GM12875 (cell line): ENCODE results near the gene DBNDD1.
"Not testable (repeated sequence)": the region's sequence is repeated elsewhere in the genome, so short reads cannot be mapped to it uniquely, and the experiment has no call there.

Experiments used
- H3K4me3 ChIP-seq: one replicate; pipeline ENCODE4 v1.5.1; 2011; ENCODE audit warnings: low read depth, low read length, control low read depth
- TF ChIP-seq, protein P1 (sequence below): IDR thresholded peaks from 2 replicates; pipeline ENCODE4 v1.5.1; 2011; ENCODE audit warnings: low read depth, mild to moderate bottlenecking, control low read depth, inconsistent platforms, low read length, moderate library complexity, borderline replicate concordance; ENCODE audit not compliant: insufficient read depth

Gene DBNDD1

DNA sequence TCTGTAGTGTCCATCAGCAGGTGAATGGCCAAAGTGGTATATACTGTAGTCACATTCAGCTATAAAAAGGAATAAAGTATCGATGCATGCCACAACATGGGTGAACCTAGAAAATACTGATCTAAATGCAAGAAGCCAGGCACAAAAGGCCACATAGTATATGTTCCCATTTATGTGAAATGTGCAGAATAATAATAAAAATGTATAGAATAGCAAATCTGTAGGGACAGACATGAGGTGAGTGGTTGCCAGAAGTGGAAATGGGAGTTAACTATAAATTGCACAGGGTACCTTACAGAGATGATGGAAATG is 23.1 kb downstream of the DBNDD1 start:
- H3K4me3 ChIP-seq: no peak overlapping the region
- TF ChIP-seq, protein P1, sequence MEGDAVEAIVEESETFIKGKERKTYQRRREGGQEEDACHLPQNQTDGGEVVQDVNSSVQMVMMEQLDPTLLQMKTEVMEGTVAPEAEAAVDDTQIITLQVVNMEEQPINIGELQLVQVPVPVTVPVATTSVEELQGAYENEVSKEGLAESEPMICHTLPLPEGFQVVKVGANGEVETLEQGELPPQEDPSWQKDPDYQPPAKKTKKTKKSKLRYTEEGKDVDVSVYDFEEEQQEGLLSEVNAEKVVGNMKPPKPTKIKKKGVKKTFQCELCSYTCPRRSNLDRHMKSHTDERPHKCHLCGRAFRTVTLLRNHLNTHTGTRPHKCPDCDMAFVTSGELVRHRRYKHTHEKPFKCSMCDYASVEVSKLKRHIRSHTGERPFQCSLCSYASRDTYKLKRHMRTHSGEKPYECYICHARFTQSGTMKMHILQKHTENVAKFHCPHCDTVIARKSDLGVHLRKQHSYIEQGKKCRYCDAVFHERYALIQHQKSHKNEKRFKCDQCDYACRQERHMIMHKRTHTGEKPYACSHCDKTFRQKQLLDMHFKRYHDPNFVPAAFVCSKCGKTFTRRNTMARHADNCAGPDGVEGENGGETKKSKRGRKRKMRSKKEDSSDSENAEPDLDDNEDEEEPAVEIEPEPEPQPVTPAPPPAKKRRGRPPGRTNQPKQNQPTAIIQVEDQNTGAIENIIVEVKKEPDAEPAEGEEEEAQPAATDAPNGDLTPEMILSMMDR: no peak

DNA sequence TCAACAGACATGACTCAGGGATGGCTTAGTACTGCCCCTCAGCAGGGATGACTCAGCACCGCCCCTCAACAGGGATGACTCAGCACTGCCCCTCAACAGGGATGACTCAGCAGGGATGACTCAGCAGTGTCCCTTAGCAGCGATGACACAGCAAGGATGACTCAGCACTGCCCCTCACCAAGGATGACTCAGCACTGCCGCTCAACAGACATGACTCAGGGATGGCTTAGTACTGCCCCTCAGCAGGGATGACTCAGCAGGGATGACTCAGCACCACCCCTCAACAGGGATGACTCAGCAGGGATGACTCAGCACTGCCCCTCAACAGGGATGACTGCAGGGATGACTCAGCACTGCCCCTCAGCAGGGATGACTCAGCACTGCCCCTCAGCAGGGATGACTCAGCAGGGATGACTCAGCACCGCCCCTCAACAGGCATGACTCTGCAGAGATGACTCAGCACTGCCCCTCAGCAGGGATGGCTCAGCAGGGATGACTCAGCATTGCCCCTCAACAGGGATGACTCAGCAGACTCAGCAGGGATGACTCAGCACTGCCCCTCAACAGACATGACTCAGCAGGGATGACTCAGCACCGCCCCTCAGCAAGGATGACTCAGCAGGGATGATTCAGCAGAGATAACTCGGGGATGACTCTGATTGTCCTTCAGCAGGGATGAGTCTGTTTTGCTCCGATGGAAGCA is 23.6 kb downstream of the DBNDD1 start:
- not testable (repeated sequence) for H3K4me3 ChIP-seq

DNA sequence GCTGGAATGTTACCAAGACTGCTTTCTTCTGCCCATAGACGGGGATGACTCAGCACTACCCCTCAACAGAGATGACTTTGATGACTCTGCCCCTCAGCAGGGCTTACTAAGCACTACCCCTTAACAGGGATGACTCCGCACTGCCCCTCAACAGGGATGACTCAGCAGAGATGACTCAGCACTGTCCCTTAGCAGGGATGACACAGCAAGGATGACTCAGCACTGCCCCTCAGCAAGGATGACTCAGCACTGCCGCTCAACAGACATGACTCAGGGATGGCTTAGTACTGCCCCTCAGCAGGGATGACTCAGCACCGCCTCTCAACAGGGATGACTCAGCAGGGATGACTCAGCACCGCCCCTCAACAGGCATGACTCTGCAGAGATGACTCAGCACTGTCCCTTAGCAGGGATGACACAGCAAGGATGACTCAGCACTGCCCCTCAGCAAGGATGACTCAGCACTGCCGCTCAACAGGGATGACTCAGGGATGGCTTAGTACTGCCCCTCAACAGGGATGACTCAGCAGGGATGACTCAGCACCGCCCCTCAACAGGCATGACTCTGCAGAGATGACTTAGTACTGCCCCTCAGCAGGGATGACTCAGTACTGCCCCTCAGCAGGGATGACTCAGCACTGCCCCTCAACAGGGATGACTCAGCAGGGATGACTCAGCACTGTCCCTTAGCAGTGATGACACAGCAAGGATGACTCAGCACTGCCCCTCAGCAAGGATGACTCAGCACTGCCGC is 24.4 kb downstream of the DBNDD1 start:
- H3K4me3 ChIP-seq: not testable (repeated sequence)

DNA sequence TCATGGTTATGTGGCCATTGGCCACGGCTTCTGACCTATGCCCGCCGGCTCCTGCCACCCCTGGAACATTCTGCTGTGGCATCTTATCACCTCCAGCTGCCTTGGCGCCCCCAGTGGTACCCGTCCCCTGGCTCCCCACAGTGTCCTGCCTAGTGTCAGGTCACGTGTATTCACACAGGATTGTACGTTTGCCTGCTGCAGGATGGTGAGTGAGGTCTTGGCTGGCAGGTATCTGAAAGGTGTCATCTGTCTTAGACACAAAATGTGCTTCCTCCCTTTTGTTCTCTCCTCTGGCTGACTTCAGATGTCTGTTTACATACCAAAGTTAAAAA is 24.9 kb downstream of the DBNDD1 start:
- TF ChIP-seq, protein P1: no peak
- H3K4me3 ChIP-seq: no peak overlapping the region

DNA sequence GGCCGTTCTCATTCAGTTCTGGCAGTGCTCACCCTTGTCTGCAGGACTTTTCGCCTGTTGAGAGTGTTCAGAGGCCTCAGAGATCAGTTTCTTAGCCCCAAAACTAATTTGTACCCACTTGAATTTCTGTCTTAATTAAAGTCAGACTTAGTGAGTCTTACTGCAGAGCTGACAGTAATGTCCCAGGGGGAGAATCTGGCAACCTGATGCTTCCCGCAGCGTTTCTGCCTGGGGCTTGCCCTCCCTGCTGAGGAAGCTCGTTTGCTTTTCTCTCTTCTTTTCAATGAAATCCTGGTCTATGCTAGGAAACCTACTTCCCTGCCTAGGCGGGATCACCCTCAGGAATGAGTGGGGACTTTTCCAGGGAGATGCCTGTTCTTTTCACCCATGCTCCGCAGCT is 25.3 kb downstream of the DBNDD1 start:
- TF ChIP-seq, protein P1: no peak
- no peak overlapping the region for H3K4me3 ChIP-seq

DNA sequence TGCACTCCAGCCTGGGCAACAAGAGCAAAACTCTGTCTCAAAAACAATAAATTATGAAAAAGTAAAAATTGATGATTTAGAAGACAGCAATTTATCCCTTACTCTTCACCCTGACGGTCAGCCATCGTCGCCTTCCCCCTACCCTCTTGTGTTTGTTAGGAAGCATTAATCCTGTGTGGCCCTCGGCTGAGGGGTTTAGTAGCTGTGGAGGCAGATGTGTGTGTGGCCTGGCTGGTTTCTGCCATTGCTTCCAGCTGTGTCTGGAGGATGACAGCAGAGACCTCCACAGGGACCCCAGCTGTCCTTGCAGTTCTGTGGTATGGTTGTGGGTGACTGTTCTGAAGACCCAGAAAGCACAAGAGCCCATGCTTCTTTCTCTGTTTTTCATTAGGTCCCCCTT is 25.9 kb downstream of the DBNDD1 start:
- TF ChIP-seq, protein P1: no peak
- H3K4me3 ChIP-seq: no peak overlapping the region

DNA sequence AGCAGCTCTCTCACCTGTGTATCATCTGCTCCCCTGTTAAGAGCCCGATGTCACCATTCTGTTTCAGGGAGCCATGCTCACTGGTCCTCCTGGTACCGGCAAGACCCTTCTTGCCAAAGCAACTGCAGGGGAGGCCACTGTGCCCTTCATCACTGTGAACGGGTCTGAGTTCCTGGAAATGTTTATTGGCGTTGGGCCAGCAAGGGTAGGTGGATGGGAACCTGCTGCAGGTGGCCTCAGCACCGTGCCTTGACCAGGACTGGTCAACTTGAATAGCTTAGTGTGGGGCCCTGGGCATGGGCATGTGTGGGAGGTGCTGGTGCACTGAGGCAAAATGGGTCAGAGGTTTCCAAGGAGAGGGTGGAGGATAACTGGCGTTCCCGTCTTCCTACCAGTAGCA is 28.5 kb downstream of the DBNDD1 start:
- TF ChIP-seq, protein P1: no peak
- no peak overlapping the region for H3K4me3 ChIP-seq

DNA sequence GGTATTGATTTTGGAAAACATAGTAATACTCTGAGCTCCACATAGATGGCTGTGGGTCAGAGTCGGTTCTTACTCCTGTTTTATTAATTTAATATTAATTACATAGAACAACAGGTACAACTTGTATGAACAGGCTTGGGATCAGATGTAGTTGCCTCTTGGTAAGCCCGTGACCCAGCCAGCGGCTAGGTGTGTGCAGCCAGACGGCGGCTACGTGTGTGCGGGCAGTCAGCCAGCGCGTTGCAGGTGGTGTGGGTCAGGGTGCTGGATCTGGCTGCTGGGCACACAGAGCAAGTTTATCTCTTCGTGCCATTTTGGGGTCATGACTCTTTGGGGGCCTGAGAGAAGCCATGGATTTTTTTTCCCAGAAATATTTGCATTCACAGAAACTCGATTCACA is 30.3 kb downstream of the DBNDD1 start:
- TF ChIP-seq, protein P1: no peak
- no peak overlapping the region for H3K4me3 ChIP-seq
